ENCODE data around the gene PPIL1.
A peak's percentile ranks its signal among the peaks of the same experiment; 100 is the strongest.
"Not testable (repeated sequence)": the region's sequence is repeated elsewhere in the genome, so short reads cannot be mapped to it uniquely, and the experiment has no call there.

The PPIL1 gene

GRCh38 chr6:36874443-36875249, at the start of gene PPIL1:
PPIL1 (minus strand) TSS chr6:36874803; CDS start chr6:36874772, 31 bp downstream.
- peak; percentile 63 to 65 for DNase-seq (ENCODE audit: low read depth in 2 of 2)

- no peak for DNase-seq (ENCODE audit: low read depth in 2 of 2)
Observed at GRCh38 chr6:36924131-36924530, 49.5 kb upstream of the PPIL1 start.

DNA sequence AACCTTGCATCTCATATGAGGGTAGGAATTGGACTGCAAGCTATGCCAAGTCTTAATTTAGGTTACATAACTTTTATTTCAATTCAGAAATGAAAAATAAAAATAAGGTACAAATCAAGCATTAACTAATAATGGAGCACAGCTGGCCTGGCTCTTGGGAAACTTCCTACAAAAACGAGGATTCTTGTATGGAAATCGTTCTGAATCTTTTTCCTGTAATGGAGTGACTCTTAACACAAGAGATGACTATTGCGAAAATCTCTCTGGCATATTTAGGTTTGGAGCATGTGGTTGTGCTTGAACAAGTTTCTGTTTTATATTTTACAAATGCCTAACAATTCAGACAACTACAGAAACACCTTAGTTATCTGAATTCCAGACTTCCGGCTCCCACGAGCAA, 45.9 kb upstream of the PPIL1 start:
- no peak for DNase-seq (ENCODE audit: low read depth in 2 of 2)

GRCh38 chr6:36920049-36920448, 45.4 kb upstream of the PPIL1 start:
- DNase-seq (ENCODE audit: low read depth in 2 of 2), result no peak

DNA sequence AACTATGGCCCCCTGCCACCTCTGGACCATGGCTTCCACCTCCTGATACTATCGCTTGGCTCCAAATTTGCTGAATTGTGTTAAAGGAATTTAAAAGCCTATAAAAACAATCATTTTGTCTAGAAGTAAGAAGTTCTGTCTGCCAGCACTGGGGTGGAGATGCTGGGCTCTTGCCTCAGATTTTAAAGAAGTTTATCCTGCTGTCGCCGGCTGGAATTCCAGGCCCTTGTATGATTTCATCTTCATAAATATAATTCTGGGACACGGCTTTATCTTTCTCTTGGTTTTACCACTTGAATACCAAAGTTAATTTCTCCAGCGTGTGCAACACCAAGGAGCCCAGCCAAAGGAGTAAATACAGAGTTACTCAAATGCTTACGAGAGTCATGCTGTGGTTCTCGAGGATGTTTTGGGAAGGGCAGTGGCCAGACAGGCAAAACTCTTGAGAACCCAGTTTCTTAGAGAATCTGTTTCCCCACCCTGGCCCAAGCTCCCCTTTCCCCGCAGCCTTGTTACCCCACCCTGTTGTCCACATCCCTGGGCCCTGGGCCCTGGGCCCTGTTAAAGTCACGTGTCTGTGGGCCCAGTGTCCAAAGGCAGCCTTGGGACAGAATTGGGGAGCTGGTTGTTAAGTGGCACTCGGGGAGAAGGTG, 43.1 kb upstream of the PPIL1 start:
- DNase-seq (ENCODE audit: low read depth in 2 of 2), result no peak

DNA sequence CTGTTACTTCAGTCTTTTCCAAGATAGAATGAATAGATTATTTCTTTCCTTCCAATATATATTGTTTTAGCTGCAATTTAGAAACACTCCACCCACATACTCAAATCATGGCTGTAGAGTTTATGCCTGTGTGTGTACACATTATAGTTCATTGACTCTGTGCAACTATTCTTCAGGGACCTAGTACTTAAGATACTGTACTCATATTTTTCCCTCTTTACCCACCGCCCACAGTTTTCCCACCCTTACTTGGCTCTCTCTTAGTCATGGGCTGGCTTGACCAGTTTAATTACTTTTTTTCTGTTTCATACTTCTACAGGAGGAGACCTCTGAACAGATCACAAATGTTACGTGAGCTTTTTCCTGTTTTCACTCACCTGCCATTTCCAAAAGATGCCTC, 41.5 kb upstream of the PPIL1 start:
- DNase-seq (ENCODE audit: low read depth in 2 of 2), result no peak

GRCh38 chr6:36915599-36915998, 41.0 kb upstream of the PPIL1 start:
- no peak for DNase-seq (ENCODE audit: low read depth in 2 of 2)

- no peak for DNase-seq (ENCODE audit: low read depth in 2 of 2)
Observed at GRCh38 chr6:36914227-36914794, 39.7 kb upstream of the PPIL1 start.

DNA sequence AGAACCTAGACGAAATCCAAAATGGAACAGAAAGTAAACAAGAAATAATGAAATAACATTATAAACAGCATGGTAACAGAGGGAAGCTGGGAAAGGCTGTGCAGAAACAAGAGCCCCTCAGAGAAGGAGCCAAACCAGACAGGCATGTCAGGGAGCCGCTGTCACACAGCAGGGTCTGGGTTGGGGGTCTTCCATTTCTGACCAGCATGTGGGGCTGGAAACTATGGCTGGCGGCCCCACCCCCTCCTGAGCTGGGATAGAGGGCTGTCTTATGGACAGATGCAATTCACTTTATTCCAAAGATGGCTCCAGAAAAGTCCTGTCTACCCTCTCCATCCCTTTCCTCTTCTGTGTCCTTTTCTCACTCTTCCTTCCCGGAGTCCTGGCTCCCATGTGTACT, 38.5 kb upstream of the PPIL1 start:
- DNase-seq (ENCODE audit: low read depth in 2 of 2), result no peak

DNA sequence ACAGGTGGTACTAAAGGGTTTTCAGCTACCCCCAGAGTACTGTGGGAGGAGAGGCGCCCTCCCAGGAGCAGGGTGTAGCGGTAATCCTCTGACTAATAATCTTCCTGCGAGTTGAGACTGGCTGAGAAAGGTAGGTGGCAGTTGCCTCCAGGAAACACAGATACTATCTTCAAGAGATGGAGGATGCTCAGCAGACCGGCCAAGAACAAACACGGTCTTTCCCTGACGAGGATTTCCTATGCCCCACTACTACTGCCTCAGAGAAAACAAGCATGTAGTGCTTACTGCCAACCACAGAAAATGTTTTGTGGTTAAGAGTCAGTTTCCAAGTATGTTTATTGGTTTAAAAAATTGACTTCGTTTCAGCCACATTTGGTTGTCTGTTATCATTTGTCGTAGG, 38.0 kb upstream of the PPIL1 start:
- peak in 1 of 2 donors; percentile 42 for DNase-seq (ENCODE audit: low read depth in 2 of 2)

GRCh38 chr6:36912030-36912454, 37.4 kb upstream of the PPIL1 start:
- DNase-seq (ENCODE audit: low read depth in 2 of 2), result no peak

GRCh38 chr6:36908747-36909146, 34.1 kb upstream of the PPIL1 start:
- no peak for DNase-seq (ENCODE audit: low read depth in 2 of 2)

DNA sequence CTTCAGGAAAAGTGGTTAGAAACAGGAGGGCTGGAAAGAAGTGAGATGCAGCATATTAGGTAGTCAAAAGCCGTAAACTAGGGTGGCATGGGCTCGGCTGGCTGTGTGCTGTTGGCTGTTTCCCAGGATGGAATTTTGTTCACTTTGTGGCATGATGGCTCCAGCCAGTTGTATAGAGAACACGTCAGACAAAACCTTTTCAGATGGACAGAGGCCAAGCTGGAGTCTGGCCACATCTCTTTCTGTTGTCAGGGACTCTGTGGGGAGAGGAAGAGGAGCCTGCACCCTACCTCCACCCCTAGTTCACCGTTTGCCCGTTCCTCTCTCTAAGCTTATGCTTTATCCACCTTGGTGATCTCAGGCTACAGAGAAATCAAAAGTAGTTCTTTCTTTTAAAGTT, 33.2 kb upstream of the PPIL1 start:
- DNase-seq (ENCODE audit: low read depth in 2 of 2), result no peak

DNA sequence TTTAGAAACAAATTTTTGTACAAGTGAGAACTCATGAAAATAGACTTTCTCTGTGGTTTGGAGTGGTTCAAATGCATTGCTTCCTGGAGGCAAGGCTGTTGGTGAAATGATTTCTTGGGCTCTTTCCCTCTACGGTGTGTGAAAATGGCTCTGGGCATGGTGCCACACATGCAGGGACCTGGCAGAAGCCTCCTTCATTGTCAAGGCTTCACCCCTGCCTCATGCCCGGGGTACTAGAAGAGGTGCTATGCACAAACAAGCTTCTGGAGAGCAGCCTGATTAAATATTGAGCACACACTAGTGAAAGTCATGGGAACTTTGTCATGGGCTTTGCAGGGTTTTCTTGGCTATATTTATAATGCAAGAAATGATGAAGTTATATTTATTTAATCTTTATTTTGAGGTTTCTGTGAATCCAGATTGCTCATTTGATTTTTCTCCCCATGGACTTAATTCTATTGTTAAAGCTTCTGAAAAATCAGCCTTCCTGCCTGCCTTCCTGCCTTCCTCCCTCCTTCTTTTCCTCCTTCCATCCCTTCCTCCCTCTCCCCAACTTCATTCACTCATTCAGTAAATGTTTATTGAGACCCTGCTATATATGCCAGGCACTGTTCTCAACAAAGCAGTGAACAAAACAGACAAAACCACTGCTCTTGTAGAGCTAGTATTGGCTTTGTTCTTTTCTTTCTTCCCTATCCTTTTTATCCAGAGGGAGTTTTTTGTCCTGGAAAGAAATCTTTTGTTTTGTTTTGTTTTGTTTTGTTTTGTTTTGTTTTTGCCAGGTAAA, 32.1 kb upstream of the PPIL1 start:
- DNase-seq (ENCODE audit: low read depth in 2 of 2), result no peak

GRCh38 chr6:36904851-36905393, 30.3 kb upstream of the PPIL1 start:
- no peak for DNase-seq (ENCODE audit: low read depth in 2 of 2)

DNA sequence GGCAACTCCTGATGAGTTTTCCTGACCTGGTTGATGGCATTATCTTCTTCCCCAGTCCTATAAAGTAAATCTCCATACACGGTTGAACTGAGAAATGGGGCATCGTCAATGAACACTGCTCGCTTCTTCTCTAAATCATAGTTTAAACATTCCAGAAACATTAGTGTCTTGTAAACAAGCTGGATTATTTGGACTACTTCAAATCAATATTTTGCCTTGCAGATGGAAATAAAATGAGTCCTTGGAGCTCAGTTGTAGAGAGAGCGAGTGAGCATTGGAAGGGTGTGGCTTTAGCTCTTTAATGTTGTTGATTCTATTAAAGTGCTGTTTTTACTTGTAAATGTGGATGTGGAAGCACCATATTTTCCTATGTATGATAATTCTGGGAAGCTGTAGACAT, 29.5 kb upstream of the PPIL1 start:
- DNase-seq (ENCODE audit: low read depth in 2 of 2), result no peak

GRCh38 chr6:36897609-36898008, 23.0 kb upstream of the PPIL1 start:
- DNase-seq (ENCODE audit: low read depth in 2 of 2), result no peak

DNA sequence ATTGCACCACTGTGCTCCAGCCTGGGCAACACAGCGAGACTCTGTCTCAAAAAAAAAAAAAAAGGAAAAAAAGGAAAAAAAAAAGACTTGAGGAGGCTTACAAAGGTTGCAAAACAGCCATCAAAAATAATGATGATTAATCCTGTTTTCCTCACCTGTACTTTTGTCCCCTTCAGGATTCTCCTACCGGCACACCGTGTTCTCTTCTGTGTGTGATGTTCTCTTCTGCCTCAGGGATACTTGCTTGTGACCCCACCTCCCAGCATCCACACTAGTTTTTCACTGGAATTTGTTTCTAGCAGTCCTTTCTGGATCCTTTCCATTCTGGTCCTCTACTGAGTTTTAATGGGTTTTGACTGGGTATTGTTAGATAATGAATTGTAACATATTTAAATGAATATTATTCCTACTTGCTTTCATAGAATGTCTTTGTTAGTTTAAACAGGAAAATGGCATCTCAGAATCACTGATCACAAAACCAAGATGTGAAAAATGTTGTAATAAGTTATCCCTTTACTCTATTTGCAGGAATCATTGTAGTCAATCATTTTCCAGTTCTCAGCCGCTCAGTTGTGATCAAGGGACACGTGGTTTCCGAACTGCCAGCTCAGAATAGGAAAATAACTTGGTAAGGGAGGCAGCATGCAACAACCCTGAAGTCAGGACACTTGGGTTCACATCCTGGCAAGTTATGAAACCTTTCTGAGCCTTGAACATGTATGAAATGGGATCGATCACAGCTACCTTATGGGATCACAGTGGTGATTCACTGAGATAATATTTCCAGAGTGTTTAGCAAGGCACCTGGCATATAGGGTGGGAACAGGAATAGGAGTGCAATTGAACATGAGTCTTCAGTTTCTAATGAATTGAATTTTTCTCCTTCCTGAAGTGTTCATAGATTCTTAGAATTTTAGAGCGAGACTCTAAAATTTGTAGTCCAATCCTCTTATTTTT, 19.7 kb upstream of the PPIL1 start:
- no peak for DNase-seq (ENCODE audit: low read depth in 2 of 2)

DNA sequence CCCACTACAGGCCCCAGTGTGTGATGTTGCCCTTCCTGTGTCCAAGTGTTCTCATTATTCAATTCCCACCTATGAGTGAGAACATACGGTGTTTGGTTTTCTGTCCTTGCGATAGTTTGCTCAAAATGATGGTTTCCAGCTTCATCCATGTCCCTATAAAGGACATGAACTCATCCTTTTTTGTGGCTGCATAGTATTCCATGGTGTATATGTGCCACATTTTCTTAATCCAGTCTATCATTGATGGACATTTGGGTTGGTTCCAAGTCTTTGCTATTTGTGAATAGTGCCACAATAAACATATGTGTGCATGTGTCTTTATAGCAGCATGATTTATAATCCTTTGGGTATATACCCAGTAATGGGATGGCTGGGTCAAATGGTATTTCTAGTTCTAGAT, 16.6 kb upstream of the PPIL1 start:
- not testable (repeated sequence) for DNase-seq (ENCODE audit: low read depth in 2 of 2)

DNA sequence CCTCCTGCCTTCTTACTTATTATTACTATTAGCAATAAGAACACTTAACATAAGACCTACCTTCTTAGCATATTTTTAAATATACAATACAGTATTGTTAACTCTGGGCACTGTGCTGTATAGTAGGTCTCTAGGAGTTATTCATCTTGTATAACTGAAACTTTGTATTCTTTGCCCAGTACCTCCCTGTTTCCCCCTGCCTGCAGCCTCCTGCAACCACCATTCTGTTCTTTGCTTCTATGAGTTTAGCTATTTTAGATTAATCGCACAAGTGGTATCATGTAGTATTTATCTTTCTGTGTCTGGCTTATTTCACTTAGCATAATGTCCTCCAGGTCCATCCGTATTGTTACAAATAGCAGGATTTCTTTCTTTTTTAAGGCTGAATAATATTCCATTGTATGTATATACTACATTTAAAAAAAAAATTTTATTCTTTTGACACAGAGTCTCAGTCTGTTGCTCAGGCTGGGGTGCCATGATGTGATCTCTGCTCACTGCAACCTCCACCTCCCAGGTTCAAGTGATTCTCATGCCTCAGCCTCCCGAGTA, 15.6 kb upstream of the PPIL1 start:
- no peak for DNase-seq (ENCODE audit: low read depth in 2 of 2)
